ENCODE measurements around the gene GPATCH1. TPM values are rescaled to one million over a fixed set of nuclear protein-coding genes. Genes with fewer than 3 reads are reported as not detected.

GPATCH1 gene
- polyA plus RNA-seq, 3 donors from 2014 or later = 2.6 to 5.5 (median 3.7) TPM

DNA sequence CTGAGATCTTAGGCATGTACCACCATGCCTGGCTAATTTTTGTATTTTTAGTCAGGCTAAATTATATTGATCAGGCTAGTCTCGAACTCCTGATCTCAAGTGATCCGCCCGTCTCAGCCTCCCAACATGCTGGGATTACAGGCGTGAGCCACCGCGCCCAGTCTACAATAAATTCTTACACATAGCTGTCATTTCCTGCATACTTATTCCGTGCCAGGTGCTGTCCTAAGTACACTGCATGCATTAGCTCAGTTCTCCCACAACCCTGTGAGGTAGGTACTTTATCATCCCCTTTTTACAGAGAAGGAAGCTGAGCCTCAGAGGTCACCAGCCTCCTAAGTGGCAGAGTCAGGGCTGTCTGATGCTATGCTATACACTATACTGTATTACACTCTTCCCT is 9.1 kb upstream of the GPATCH1 start:
- H3K36me3 Mint-ChIP-seq = no peaks in the 10 kb centered on the region
- H3K27me3 Mint-ChIP-seq (ENCODE audit: low read depth in 3 of 3) = peaks cover 3 to 8% (median 5%) of the 10 kb centered on the region in 3 donors
- H3K4me1 Mint-ChIP-seq = no peaks in the 10 kb centered on the region
- H3K9me3 Mint-ChIP-seq = no peaks in the 10 kb centered on the region
- H3K27ac Mint-ChIP-seq = no peak overlapping the region
- H3K4me3 Mint-ChIP-seq = no peak overlapping the region
- DNase-seq = no peak

DNA sequence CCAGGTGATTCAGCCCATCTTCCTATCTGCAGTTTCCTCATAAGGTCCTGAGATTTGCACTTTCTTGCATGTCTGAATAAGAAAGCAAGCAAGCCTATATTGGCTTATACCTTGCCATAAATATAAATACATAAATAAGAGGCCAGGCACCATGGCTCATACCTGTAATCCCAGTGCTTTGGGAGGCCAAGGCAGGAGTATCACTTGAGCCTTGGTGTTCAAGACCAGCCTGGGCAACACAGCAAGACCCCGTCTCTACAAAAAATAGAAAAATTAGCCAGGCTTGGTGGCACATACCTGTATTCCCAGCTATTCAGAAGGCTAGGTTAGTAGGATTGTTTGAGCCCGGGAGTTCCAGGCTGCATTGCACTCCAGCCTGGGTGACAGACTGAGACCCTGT is 5.5 kb upstream of the GPATCH1 start:
- H3K36me3 Mint-ChIP-seq = no peaks in the 10 kb centered on the region
- no peak overlapping the region for H3K27ac Mint-ChIP-seq
- H3K9me3 Mint-ChIP-seq = no peaks in the 10 kb centered on the region
- DNase-seq = no peak
- H3K4me1 Mint-ChIP-seq = peaks cover 0 to 1% of the 10 kb centered on the region in 2 donors
- H3K4me3 Mint-ChIP-seq = no peak overlapping the region
- H3K27me3 Mint-ChIP-seq (ENCODE audit: low read depth in 3 of 3) = peaks cover 3 to 10% (median 5%) of the 10 kb centered on the region in 3 donors

DNA sequence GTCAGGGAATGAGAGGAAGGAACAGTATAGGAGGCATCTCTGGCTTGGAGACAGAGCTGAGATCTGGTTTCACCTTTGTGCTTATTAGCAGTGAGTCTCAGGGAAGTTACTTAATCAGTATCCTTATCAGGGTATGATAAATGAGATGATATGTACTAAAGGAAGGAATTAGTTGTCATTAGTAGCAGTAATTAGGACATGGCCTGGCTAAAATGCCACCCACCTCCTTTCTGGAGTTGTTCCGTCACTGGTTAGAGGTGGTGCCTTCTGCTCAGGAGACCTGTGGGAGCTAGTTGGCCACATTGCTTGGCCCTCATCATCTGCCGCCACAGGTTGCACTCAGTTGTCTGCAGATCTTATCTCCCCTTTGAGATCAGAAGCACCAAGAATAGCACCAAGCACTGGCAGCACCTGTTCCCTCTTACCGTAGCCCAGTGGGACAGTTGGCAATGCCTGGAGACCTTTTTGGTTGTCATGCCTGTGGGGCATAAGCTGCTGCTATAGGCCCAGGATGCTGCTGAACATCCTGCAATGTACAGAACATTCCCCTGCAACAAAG is 4.7 kb downstream of the GPATCH1 start:
- DNase-seq = no peak
- Mint-ChIP-seq H3K27ac (no peak overlapping the region), H3K27me3 (ENCODE audit: low read depth in 3 of 3) (peaks cover 2 to 12% (median 6%) of the 10 kb centered on the region in 3 donors), H3K4me1 (peaks cover 25 to 33% of the 10 kb centered on the region in 2 donors), H3K36me3 (peaks cover 12 to 15% (median 14%) of the 10 kb centered on the region in 3 donors), H3K9me3 (no peaks in the 10 kb centered on the region), H3K4me3 (no peak overlapping the region)

DNA sequence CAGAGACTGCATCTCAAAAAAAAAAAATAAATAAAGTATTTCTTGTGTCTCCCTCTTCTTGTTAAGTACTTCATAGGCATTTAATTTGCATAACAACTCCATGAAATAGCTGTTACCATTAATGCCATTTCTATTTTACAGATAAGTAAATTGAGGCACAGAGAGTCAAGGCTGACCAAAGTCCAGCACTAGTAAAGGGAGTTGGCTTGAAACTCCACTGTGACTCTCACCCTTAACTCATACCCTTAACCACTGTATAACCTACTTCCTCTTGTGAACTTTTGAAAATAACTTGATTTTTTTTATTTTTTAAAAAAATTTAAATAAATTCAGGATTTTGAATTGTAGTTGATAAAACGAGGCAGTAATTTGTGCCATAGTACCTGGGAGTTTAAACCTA is 6.0 kb downstream of the GPATCH1 start:
- H3K27me3 Mint-ChIP-seq (ENCODE audit: low read depth in 3 of 3) = peaks cover 0 to 1% (median 0%) of the 10 kb centered on the region in 3 donors
- no peak overlapping the region for H3K27ac Mint-ChIP-seq
- no peak for DNase-seq
- peaks cover 16 to 23% (median 18%) of the 10 kb centered on the region in 3 donors for H3K36me3 Mint-ChIP-seq
- H3K4me3 Mint-ChIP-seq = no peak overlapping the region
- peaks cover 12 to 20% of the 10 kb centered on the region in 2 donors for H3K4me1 Mint-ChIP-seq
- H3K9me3 Mint-ChIP-seq = no peaks in the 10 kb centered on the region

DNA sequence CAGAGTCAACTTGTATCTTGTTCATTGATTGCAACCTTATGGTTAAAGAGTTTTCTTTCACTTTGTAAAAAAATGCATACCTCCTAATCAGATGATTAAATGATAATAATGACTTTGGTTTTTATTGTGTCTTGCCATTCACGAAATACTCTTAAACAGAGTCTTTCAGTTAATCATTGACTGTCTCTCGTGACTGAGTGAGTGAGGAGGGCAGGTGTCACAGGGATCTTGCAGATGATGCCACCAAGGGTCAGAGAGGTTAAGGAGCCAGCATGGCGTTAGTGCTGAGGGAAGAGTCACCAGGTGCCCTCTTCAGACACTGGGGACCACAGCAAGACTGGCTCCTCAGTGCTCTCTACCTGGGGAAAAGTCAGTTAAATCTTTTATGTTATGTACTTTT is 8.0 kb downstream of the GPATCH1 start:
- no peak overlapping the region for H3K4me3 Mint-ChIP-seq
- H3K36me3 Mint-ChIP-seq = peaks cover 25 to 32% (median 25%) of the 10 kb centered on the region in 3 donors
- DNase-seq = no peak
- no peaks in the 10 kb centered on the region for H3K9me3 Mint-ChIP-seq
- no peak overlapping the region for H3K27ac Mint-ChIP-seq
- peaks cover 4 to 12% of the 10 kb centered on the region in 2 donors for H3K4me1 Mint-ChIP-seq
- H3K27me3 Mint-ChIP-seq (ENCODE audit: low read depth in 3 of 3) = peaks cover 0 to 3% (median 0%) of the 10 kb centered on the region in 3 donors

DNA sequence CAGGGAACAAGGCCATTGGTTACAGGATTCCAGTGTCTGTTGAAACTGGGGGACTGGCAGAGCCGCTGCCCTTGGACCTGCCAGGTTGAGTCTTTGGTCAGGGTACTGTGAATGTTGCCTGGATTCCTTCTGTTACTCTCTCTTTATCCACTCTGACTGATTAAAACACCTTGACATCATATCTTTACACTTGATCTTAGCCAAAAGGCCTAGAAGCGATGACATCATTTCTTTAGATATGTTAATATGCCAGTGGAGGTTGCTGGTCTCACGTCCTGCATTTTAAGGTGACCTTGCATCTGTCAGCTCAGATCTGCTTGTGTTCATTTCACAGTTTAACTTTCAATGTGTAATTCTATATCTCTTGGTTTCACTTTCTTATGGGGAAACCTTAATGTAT is 9.2 kb downstream of the GPATCH1 start:
- no peaks in the 10 kb centered on the region for H3K9me3 Mint-ChIP-seq
- peaks cover 0 to 6% of the 10 kb centered on the region in 2 donors for H3K4me1 Mint-ChIP-seq
- H3K27me3 Mint-ChIP-seq (ENCODE audit: low read depth in 3 of 3) = peaks cover 0 to 3% (median 0%) of the 10 kb centered on the region in 3 donors
- H3K36me3 Mint-ChIP-seq = peaks cover 26 to 40% (median 28%) of the 10 kb centered on the region in 3 donors
- no peak overlapping the region for H3K4me3 Mint-ChIP-seq
- no peak overlapping the region for H3K27ac Mint-ChIP-seq
- DNase-seq = no peak

DNA sequence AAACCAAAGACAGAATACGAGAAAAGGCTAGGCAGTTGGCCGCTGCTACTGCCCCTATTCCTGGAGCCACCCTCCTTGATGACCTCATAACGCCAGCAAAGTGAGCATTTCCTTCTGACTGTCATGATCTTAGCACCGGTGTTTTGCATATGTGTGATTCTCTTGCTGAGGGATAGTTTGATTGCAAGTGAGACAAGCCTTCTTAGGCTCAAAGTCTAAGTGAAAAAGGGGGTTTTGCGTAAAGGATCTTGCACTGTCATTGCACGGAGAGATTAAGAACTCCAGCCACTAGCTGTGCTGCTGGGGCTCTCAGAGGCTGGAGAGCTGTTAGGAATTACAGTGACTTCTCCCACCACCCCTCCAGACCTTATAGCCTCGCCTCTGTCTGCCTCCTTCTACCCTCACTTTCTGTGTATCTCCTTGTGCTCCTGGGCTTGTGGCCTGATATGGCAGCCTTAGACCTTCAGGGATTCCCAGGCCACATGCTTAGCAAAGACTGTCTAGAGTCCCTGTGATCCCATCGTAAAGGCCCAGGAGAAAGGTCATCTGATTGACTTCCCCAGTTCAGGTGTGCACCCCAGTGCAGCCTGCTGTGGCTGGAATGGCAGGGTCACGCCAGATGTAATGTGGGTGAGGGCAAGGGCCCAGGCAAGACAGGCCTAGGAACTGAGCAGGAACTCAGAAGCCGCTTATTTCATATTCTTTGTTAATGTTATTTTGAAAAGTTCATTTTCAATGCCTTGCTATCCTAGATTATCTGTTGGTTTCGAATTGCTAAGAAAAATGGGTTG is 12.6 kb downstream of the GPATCH1 start:
- H3K27me3 Mint-ChIP-seq (ENCODE audit: low read depth in 3 of 3) = peaks cover 0 to 4% (median 0%) of the 10 kb centered on the region in 3 donors
- H3K4me1 Mint-ChIP-seq = peaks cover 0 to 6% of the 10 kb centered on the region in 2 donors
- H3K4me3 Mint-ChIP-seq = no peak overlapping the region
- no peaks in the 10 kb centered on the region for H3K9me3 Mint-ChIP-seq
- no peak overlapping the region for H3K27ac Mint-ChIP-seq
- no peak for DNase-seq
- H3K36me3 Mint-ChIP-seq = peaks cover 43 to 65% (median 44%) of the 10 kb centered on the region in 3 donors

DNA sequence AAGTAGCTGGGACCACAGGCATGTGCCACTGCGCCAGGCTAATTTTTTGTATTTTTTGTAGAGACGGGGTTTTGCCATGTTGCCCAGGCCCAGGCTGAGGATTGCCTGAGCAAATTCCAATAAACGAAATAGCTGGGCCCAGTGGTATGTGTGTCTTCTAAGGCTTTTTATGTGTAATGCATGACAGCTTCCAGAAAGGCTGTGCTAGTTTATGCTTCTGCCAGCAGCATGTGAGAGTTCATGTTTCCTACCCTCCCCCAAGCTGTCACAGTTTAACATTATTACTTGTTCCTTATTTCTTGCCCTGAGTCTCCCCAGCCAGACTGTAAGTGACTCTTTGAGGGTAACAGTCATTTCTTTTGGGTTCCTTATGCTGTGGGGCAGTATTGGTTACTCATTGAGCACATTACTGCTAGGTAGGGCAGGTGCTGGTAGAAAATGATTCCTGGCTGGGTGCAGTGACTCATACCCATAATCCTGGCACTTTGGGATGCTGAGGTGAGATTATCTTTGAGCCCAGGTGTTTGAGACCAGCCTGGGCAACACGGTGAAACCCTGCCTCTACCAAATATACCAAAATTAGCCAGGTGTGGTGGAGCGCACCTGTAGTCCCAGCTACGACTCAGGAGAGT is 13.6 kb downstream of the GPATCH1 start:
- Mint-ChIP-seq H3K4me3 (no peak overlapping the region), H3K4me1 (no peaks in the 10 kb centered on the region), H3K27ac (no peak overlapping the region), H3K27me3 (ENCODE audit: low read depth in 3 of 3) (peaks cover 0 to 4% (median 0%) of the 10 kb centered on the region in 3 donors), H3K36me3 (peaks cover 36 to 63% (median 37%) of the 10 kb centered on the region in 3 donors), H3K9me3 (no peaks in the 10 kb centered on the region)
- DNase-seq = no peak

DNA sequence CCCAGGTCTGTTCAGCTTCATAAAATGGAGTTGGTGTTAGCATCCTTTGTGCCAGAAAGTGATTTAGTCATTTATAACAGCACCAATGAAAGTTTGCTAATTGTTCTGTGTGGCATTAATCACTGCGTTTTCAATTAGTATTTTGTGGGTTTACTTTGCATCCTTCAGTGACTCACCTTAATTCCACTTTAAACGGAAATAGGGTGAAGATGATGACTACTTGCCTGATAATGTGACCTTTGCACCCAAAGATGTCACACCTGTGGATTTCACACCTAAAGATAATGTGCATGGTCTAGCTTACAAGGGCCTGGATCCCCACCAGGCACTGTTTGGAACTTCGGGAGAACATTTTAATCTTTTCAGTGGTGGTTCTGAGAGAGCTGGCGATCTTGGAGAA is 15.0 kb downstream of the GPATCH1 start:
- no peak for DNase-seq
- H3K4me3 Mint-ChIP-seq = no peak overlapping the region
- H3K9me3 Mint-ChIP-seq = no peaks in the 10 kb centered on the region
- no peaks in the 10 kb centered on the region for H3K4me1 Mint-ChIP-seq
- peaks cover 30 to 57% (median 30%) of the 10 kb centered on the region in 3 donors for H3K36me3 Mint-ChIP-seq
- peaks cover 0 to 4% (median 0%) of the 10 kb centered on the region in 3 donors for H3K27me3 Mint-ChIP-seq (ENCODE audit: low read depth in 3 of 3)
- no peak overlapping the region for H3K27ac Mint-ChIP-seq

DNA sequence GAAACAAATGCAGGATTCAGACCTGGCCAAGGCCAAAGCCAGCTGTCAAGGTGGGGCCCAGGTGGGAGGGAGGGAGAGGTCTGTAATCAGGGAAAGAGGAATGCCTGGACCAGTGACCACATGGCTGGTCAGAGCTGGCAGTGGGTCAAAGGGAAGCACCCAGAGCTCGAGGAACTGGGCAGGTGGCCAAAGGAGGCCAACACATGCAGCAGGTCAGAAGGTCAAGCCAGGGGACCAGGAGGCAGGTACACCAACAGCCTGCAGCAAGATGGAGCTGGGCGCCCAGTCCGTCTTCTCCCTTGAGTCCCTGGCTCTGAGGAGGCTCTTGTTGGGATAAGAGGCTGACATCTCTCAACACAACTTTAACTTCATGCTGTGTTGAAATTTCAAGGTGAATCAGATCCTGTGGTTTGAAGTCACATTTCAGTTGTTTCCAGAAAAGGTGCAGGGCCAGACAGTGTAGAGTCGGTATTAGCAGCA is 17.1 kb downstream of the GPATCH1 start:
- Mint-ChIP-seq H3K27me3 (ENCODE audit: low read depth in 3 of 3) (peaks cover 0 to 4% (median 0%) of the 10 kb centered on the region in 3 donors), H3K27ac (no peak overlapping the region), H3K4me3 (no peak overlapping the region), H3K36me3 (peaks cover 35 to 65% (median 41%) of the 10 kb centered on the region in 3 donors), H3K9me3 (no peaks in the 10 kb centered on the region), H3K4me1 (no peaks in the 10 kb centered on the region)
- DNase-seq = no peak

DNA sequence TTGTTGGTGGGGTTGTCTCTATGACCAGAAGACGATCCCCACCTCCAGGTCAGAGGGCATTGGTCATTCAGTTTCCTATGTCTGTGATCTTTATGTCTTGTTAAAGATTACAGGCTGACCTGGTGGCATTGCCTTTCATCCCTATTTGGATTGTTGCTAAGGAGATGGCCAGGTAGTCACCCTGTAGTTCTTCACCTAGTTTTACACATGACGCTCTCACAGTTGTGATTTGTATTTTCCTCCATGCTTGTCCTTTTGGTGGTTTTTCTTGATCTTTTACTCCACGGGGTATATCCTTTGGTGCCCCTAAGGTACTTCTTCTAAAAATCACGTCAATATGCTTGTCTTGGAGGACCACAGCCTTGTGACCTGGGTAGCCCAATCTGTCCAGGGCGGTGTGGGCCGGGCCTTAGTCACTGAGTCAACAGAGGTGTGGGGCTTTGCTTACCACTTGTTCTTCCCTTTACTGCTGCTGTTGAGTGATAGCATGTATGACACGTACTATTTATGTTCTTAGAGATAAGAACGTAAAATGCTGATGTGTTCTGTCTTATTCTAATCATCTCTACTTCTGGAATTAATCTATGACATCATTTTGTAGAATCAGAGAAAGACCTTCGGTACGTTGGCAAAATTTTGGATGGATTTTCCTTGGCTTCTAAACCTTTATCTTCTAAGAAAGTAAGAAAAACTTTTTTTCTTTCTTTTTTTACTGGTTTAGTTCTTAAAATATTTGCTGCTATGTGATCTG is 20.1 kb downstream of the GPATCH1 start:
- no peak overlapping the region for H3K4me3 Mint-ChIP-seq
- peaks cover 23 to 58% (median 28%) of the 10 kb centered on the region in 3 donors for H3K36me3 Mint-ChIP-seq
- DNase-seq = no peak
- H3K4me1 Mint-ChIP-seq = no peaks in the 10 kb centered on the region
- no peaks in the 10 kb centered on the region for H3K9me3 Mint-ChIP-seq
- no peak overlapping the region for H3K27ac Mint-ChIP-seq
- peaks cover 0 to 1% (median 0%) of the 10 kb centered on the region in 3 donors for H3K27me3 Mint-ChIP-seq (ENCODE audit: low read depth in 3 of 3)

DNA sequence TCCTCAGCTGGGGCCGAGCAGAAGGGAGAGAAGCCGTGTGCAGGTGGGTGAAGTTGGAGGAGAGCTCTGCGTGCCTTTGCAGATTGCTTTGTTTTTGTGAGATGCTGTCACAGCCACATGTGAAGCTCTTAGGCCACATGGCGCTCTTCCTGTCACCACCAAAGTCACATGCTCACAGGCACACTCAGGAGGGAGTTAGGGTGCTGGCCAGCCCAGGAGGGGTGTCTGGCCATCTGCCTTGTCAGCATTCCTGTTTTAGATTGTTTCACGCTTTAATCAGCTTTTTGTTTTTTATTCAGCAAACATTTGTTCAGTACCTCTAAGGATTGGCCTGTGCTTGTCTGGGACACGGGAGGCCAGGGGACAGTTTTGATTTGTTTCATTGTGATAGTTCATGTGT is 21.9 kb downstream of the GPATCH1 start:
- Mint-ChIP-seq H3K4me3 (no peak overlapping the region), H3K27ac (no peak overlapping the region), H3K36me3 (peaks cover 13 to 52% (median 24%) of the 10 kb centered on the region in 3 donors), H3K9me3 (no peaks in the 10 kb centered on the region), H3K27me3 (ENCODE audit: low read depth in 3 of 3) (peaks cover 0 to 1% (median 0%) of the 10 kb centered on the region in 3 donors), H3K4me1 (no peaks in the 10 kb centered on the region)
- DNase-seq = no peak

DNA sequence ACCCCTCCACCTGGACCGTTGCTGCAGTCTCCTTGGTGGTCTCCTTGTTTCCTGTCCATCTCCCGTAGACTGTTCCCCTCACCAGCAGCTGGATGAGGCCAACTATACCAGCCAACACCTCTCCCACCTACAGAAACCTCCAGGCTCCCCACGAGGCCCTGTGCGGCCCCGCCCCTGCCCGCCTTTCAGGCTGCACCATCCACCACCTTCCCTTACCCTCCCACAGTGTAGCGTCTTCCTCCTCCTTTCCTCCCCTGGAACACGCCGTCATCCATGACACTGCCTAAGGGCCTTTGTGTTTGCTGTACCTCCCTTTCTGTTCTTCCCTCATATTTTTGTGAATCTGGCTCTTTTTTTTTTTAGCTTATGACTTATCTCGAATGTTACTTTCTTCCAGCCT is 27.2 kb downstream of the GPATCH1 start:
- H3K36me3 Mint-ChIP-seq = peaks cover 23 to 58% (median 23%) of the 10 kb centered on the region in 3 donors
- no peaks in the 10 kb centered on the region for H3K9me3 Mint-ChIP-seq
- peak overlapping the region in 1 of 6 donors; percentile 14 for H3K27ac Mint-ChIP-seq
- H3K27me3 Mint-ChIP-seq (ENCODE audit: low read depth in 3 of 3) = no peaks in the 10 kb centered on the region
- no peaks in the 10 kb centered on the region for H3K4me1 Mint-ChIP-seq
- no peak overlapping the region for H3K4me3 Mint-ChIP-seq
- no peak for DNase-seq

All from immature natural killer cell (primary cell).